IPS-15b (cell line): Measurements from ENCODE around the gene KCNH3.
A peak's percentile ranks its signal among the peaks of the same experiment; 100 is the strongest.

Experiments used
- H3K27me3 ChIP-seq: one replicate; pipeline ENCODE4 v1.6.1; 2013; ENCODE audit warnings: low read length; ENCODE audit not compliant: control insufficient read depth, insufficient read depth
- H3K36me3 ChIP-seq: one replicate; pipeline ENCODE4 v1.6.1; 2013; ENCODE audit warnings: low read length; ENCODE audit not compliant: control insufficient read depth, insufficient read depth
- H3K4me1 ChIP-seq: one replicate; pipeline ENCODE4 v1.6.1; 2013; ENCODE audit warnings: mild to moderate bottlenecking, low read length; ENCODE audit not compliant: control insufficient read depth, insufficient read depth
- H3K4me3 ChIP-seq: one replicate; pipeline ENCODE4 v1.5.1; 2013; ENCODE audit warnings: low read depth, low read length
- H3K9ac ChIP-seq: one replicate; pipeline ENCODE4 v1.6.1; 2013; ENCODE audit warnings: low read depth, mild to moderate bottlenecking, low read length
- H3K9me3 ChIP-seq: one replicate; pipeline ENCODE4 v1.6.1; 2013; ENCODE audit warnings: mild to moderate bottlenecking, low read length; ENCODE audit not compliant: control insufficient read depth, insufficient read depth

Gene KCNH3

DNA sequence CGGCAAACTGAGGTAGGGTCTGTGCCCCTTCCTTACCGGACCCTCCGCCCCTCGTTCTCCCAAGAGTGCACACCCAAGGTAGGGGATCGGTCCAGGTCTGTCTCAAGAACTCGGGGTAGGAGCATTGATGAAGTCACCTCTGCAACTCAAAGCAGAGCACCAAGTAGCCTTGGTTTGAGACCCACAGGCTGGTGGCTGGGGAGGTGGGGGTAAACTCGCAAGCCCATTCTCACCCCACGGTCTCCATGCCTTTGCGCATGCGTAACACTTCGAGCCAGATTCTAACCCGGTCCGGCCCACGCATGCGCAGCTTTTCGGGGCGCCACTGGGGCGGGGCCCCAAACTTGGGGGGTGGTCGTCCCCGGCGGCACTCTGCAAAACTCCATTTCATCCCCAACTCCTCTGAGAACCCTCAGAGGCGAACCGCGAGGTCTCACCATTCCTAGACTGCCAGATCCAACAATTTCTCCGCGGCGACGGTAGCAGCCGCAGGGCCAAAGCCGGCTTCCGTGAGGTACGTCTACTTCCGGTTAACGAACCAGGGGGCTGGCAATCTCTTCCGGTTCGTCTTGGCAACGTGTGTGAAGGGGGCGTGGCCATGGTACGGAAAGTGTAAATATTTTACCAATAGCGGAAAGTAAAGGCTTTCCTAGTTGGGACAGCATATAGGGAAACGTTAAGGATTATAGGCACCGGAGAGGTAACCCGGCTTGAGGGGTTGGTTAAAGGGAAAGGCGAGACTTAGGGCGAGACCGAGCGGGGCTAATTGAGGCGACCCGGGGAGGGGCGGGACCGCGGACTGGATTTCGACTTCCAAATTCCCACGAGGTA, 29.0 kb downstream of the KCNH3 start, which contains the start of gene MCRS1:
MCRS1 (minus strand) TSS at position 532 of the 831 bp plus-strand sequence. CDS start 1,411 bp downstream, outside the sequence.
- H3K27me3 ChIP-seq = no peaks in the 10 kb centered on the region
- peak within 1 kb of the TSS; percentile 92 for H3K9ac ChIP-seq
- H3K36me3 ChIP-seq = peaks cover 12% of the 10 kb centered on the region
- peaks cover 4% of the 10 kb centered on the region for H3K4me1 ChIP-seq
- no peaks in the 10 kb centered on the region for H3K9me3 ChIP-seq
- H3K4me3 ChIP-seq = peak within 1 kb of the TSS; percentile 97

DNA sequence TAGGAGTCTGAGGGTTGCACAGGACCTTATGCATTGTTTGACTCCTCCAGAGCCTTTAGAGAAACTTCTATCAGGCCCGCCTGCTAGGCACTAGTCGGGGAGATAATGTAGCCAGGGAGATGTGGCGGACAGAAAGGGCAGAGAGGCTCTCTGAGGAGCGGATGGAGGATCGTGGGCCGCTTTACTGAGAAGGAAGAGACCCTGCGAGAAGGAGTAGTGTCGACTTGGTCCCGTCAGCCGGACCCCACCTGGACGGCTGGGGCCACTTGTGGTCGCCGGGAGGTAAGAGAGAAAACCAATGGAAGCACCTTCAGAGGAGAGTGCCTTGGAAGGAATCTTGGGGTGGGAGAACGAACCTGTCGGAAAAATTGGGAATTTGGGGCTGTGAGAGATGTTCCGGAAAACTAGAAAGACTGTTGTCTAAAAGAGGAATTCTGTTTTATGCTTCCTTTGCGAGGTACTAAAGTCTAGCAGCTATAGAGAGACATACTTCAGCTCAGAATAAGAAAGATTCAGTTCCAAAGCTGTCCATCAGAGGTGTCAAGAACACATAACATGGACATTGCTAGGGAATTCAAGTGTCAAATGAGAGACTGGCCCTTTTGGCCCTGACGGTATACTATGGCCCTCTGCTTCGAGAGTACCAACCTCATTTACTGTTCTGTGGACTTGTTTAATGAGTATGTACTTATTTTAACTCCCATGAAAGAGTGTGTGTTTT, 29.8 kb downstream of the KCNH3 start:
- Histone ChIP-seq H3K9me3 (no peaks in the 10 kb centered on the region), H3K27me3 (no peaks in the 10 kb centered on the region), H3K36me3 (peaks cover 6% of the 10 kb centered on the region), H3K4me1 (peaks cover 4% of the 10 kb centered on the region), H3K9ac (peak overlapping the region; percentile 92), H3K4me3 (peak overlapping the region; percentile 97)

- Histone ChIP-seq H3K27me3 (no peaks in the 10 kb centered on the region), H3K9me3 (no peaks in the 10 kb centered on the region), H3K4me3 (no peak overlapping the region), H3K36me3 (no peaks in the 10 kb centered on the region), H3K9ac (no peak overlapping the region), H3K4me1 (peaks cover 7% of the 10 kb centered on the region)
Measured at GRCh38 chr12:49577589-49578315, 38.9 kb downstream of the KCNH3 start.

DNA sequence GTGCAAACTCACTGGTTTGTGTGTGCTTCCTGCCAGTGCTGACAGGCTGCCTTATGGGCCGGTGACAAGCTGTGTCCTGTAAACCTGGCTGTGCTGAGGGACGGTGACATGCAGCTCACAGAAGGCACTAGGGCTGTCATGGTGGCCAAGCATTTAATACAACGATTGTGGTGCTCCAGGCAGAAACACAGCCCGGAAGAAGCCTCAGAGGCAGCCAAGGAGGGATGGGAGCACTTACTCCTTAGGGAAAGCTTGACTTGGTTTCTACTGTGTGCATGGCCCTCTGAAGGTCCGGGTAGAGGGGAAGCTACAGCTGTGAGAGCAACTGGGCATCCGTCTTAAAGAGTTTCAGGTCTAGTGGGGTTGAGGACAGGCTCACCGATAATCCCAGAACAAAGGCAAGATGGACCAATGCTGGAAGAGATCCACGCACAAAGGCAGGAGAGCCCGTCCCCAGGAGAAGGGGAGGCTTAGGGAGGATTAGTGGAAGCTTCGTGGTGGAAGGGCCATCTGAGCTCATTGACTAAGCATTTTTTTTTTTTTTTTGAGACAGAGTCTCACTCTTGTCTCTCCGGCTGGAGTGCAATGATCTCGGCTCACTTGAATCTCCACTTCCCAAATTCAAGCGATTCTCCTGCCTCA, 39.8 kb downstream of the KCNH3 start:
- Histone ChIP-seq H3K9me3 (no peaks in the 10 kb centered on the region), H3K4me1 (peaks cover 7% of the 10 kb centered on the region), H3K27me3 (no peaks in the 10 kb centered on the region), H3K36me3 (peaks cover 2% of the 10 kb centered on the region), H3K9ac (no peak overlapping the region), H3K4me3 (no peak overlapping the region)

- H3K27me3 ChIP-seq = no peaks in the 10 kb centered on the region
- H3K36me3 ChIP-seq = peaks cover 6% of the 10 kb centered on the region
- no peak overlapping the region for H3K4me3 ChIP-seq
- no peak overlapping the region for H3K9ac ChIP-seq
- no peaks in the 10 kb centered on the region for H3K9me3 ChIP-seq
- H3K4me1 ChIP-seq = peaks cover 7% of the 10 kb centered on the region
Measured at GRCh38 chr12:49580572-49581535, 42.0 kb downstream of the KCNH3 start.

DNA sequence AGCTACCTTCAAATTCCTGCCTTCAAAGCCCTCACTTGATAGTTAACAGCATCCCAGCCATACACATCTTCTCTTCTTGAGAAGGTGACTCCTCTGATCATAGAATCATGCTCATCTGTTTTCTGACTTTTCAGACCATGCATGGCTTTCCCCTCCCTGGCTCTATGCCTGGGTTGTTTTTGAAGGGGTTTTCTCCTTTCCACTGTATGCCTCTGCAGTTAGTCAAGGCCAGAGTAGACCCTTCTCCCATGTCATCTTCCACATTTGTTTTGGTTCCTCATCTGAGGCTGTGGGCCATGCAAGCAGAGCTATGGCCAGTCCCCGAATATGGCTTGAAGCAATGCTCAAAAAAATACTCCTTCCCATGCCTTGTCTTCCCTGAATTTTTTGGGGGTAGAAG, 43.4 kb downstream of the KCNH3 start:
- H3K36me3 ChIP-seq = peaks cover 7% of the 10 kb centered on the region
- H3K9ac ChIP-seq = no peak overlapping the region
- peaks cover 7% of the 10 kb centered on the region for H3K4me1 ChIP-seq
- no peak overlapping the region for H3K4me3 ChIP-seq
- H3K9me3 ChIP-seq = no peaks in the 10 kb centered on the region
- H3K27me3 ChIP-seq = no peaks in the 10 kb centered on the region

DNA sequence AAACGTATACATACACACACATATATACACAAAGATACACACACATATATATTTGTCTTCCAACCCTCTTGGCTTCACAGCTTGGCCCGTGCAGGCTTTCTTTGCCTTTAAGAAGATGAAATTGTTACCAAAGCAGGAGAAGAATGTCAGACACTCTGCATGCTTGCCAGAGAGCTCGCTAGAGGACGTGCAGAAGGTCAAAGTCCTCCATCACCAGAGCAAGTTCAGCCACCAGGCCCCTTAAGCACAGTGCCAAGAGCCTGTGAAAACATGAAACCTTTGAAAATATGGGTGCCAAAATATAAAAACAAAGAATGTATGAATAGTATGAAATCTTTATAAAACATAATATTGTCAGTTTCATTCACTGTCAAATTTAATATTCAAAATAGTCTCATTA, 44.0 kb downstream of the KCNH3 start:
- Histone ChIP-seq H3K36me3 (peaks cover 7% of the 10 kb centered on the region), H3K9ac (no peak overlapping the region), H3K9me3 (no peaks in the 10 kb centered on the region), H3K4me3 (no peak overlapping the region), H3K4me1 (peaks cover 7% of the 10 kb centered on the region), H3K27me3 (no peaks in the 10 kb centered on the region)

DNA sequence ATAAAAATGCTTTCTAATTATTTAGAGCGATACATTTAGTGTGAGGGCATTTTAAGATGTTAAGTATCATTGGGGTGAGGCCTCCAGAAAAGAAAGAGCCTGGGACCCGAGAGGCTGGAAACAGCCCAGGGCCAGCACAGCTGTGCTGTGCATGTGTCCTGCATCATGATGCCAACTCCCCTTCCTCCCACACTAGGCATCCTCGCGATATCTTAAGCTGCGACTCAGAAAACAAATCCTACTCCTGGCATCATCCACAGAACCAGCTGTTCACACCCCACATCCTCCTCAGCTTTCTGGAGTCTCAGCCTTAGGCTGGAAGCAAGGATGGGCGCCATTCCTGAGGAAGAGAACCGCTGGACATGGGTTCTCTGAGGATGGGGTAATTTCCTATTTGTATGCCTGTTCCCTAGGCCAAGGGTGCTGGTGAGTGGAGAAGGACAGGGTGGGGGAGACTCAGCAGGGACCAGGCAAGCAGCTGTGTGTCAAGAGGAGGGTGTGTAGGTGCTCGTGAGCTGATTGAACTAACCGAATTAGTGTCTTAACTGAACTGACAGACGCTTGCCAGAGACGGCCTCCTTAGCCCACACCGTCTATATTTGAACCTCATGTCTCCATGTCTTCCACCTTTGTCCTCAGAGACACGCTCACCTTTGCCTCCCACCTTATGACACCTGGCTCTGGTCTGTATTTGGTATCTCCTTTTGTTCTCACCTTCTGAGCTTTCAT, 44.7 kb downstream of the KCNH3 start:
- no peak overlapping the region for H3K9ac ChIP-seq
- H3K9me3 ChIP-seq = no peaks in the 10 kb centered on the region
- peaks cover 7% of the 10 kb centered on the region for H3K4me1 ChIP-seq

GRCh38 chr12:49584591-49584990, 45.8 kb downstream of the KCNH3 start:
- H3K27me3 ChIP-seq = no peaks in the 10 kb centered on the region
- no peak overlapping the region for H3K4me3 ChIP-seq
- H3K9ac ChIP-seq = no peak overlapping the region
- H3K9me3 ChIP-seq = no peaks in the 10 kb centered on the region
- H3K36me3 ChIP-seq = peaks cover 7% of the 10 kb centered on the region
- H3K4me1 ChIP-seq = peaks cover 7% of the 10 kb centered on the region

More for the DNA sequence above, 44.7 kb downstream of the KCNH3 start:
- Histone ChIP-seq H3K27me3 (no peaks in the 10 kb centered on the region), H3K36me3 (peaks cover 7% of the 10 kb centered on the region), H3K4me3 (no peak overlapping the region)
